OCI-LY1 (cell line): ENCODE measurements around the gene BTK.

ENCODE experiments used
- EZH2 ChIP-seq: fragments of 200-600 bp; sonication (generic), shearing (Covaris generic); IDR thresholded peaks from 2 replicates; pipeline ENCODE4 v1.8.0; 2017; ENCODE audit warnings: borderline replicate concordance, mixed run types, mild to moderate bottlenecking, antibody characterized with exemption, low read length, moderate library complexity, mixed read lengths
- TF ChIP-seq, protein P1 (sequence below): fragments of 200-600 bp; sonication (generic), shearing (Covaris generic); IDR thresholded peaks from 2 replicates; pipeline ENCODE4 v1.5.1; 2017; ENCODE audit warnings: mild to moderate bottlenecking, antibody characterized with exemption, low read length, moderate library complexity, mixed read lengths

DNA sequence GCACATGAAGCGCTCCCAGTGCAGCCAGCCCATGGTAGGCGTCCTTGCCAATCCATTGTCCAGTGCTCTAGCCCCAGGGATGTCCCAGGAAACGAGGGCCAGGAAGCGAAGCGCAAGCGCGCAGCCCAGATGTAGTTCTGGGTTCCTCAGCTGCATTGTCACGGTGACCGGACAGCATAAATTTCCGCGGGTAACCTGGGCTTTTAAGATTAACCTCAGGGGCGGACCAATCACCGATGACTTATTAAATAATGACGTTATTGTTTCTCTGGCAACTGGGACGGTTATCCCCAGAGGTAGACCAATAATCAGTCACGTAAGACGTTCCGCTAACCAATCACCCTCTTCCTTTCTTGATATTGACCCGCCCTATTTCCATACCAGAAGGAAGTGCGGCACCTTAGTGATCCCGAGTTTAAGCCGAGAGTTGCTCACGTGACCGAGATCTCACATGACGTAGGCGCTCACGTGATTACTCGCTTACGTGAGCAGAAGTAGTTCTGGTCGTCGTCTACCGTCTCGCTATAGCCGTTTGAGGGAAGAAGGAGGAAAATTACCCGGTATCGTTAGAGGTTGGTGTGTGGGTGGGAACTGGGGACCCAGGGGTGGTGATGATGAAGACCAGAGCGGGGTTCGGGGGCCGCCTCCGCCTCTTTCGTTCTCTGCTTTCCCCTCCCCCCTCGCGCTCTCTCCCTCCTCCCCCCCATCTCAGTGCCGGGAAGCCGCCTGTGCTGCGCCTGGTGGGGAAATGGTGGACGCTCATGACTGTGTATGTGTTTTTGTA lies 21.9 kb upstream of the BTK start, which contains the start of the genes GLA and HNRNPH2:
- TF ChIP-seq, protein P1, sequence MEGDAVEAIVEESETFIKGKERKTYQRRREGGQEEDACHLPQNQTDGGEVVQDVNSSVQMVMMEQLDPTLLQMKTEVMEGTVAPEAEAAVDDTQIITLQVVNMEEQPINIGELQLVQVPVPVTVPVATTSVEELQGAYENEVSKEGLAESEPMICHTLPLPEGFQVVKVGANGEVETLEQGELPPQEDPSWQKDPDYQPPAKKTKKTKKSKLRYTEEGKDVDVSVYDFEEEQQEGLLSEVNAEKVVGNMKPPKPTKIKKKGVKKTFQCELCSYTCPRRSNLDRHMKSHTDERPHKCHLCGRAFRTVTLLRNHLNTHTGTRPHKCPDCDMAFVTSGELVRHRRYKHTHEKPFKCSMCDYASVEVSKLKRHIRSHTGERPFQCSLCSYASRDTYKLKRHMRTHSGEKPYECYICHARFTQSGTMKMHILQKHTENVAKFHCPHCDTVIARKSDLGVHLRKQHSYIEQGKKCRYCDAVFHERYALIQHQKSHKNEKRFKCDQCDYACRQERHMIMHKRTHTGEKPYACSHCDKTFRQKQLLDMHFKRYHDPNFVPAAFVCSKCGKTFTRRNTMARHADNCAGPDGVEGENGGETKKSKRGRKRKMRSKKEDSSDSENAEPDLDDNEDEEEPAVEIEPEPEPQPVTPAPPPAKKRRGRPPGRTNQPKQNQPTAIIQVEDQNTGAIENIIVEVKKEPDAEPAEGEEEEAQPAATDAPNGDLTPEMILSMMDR, result no peak
- no peak for TF ChIP-seq EZH2
